Activated T-helper 1 cell treated with anti-CD3 and anti-CD28 coated beads, Interleukin-2, amount 50 U/mL, for 16 hours (primary cell): ENCODE measurements around the gene HRAS.

Experiments
- DNase-seq, 2 donors: peaks; one replicate each; pipeline ENCODE4 v3.0.0-alpha.2; 2020; ENCODE audit warnings: low read depth in 1 of 2, low spot score in 1 of 2

HRAS gene

DNA sequence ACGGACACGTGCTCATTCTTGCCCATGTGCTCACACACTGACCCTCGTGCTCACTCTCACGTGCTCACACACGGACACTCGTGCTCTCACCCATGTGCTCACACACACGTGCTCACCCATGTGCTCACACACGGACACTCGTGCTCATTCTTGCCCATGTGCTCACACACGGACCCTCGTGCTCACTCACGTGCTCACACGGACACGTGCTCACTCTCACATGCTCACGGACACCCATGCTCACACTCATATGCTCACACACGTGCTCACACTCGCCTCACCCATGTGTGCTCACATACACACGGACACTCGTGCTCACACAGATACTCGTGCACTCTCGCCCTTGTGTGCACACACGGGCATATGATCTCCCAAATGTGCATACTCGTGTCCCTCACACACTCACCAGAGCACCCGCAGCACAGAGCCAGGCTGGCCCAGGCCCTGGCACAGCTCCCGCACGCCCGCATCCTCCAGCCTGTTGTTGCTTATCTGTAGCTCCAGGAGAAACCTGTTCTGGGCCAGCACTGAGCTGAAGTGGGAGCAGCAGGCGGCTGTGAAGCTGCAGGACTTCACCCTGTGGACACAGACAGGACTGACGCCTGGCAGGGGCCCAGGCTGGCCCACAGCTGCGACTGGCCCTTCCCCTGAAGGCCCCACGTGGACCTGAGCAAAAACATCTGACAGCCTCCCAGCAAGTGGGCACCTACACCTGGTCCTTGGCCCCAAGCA, 37.6 kb downstream of the HRAS start:
- no peak for DNase-seq

DNA sequence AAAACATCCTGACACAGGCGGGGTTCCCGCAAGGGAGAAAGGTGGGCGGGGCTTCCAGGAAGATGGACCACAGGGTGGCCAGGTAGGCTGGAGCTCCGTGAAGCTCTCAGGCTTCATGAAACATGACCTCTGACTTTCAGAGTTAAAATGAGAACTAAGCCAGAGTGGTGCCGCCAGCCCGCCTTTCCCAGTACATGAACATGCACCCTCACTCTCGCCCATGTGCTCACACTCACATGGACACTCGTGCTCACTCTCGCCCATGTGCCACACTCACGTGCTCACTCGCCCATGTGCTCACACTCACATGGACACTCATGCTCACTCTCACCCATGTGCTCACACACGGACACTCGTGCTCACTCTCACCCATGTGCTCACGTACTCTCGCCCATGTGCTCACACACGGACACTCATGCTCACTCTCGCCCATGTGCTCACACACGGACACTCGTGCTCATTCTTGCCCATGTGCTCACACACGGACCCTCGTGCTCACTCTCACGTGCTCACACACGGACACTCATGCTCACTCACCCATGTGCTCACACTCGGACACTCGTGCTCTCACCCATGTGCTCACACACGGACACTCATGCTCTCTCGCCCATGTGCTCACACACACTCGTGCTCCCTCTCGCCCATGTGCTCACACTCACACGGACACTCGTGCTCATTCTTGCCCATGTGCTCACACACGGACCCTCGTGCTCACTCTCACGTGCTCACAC, 38.4 kb downstream of the HRAS start:
- DNase-seq: no peak

DNA sequence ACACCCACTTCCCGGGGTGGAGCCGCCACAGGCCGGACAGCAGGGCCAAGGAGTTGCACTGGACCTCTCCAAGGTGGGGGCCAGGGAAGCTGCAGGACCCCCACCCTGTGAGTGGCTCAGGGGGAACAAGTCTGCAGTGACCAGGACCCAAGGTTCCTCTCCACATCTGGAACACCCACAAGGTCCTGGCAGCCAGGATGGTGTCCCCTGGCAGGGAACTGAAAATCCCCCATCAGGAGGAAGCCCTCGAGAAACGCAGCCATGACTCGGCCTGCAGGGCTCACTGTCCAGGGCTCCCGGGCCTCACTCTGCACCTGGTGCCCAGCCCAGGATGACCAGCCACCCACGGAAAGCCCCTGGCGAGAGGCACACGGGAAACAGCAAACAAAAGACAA, 39.8 kb downstream of the HRAS start:
- no peak for DNase-seq

DNA sequence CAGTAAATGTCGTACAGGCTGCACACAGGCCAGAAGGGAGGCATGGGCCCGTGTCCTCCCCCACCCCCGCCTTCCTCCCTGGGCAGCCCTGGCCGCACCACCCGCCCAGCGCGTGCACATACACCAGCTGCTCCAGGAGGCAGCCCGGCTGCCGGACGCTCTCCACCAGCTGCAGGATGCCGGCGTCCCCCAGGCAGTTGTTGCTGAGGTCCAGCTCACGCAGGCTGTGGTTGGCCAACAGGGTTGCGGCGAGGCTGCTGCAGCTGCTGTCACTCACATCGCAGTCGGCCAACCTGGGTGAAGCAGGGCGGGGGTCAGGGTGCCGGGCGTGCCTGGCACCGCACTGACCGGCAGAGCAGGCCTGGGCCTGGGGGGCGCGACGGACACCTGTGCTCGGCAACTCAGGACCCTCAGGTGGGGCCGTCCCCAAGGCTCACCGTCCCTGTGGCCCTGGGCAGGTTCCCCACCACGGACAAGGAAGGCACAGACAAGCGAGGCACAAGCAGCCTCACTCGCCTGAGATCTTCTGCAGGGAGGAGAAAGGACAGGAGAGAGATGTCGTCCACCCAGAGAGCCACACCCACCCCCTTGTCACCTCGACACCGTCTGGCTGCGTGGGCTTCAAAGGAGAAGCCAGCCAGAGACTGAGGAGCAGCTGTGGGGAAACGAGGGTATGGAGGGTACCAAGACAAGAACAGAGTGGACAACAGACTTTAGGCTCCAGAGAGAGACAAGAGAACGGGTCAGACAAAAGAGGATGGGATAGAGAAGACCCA, 40.4 kb downstream of the HRAS start:
- DNase-seq: no peak

DNA sequence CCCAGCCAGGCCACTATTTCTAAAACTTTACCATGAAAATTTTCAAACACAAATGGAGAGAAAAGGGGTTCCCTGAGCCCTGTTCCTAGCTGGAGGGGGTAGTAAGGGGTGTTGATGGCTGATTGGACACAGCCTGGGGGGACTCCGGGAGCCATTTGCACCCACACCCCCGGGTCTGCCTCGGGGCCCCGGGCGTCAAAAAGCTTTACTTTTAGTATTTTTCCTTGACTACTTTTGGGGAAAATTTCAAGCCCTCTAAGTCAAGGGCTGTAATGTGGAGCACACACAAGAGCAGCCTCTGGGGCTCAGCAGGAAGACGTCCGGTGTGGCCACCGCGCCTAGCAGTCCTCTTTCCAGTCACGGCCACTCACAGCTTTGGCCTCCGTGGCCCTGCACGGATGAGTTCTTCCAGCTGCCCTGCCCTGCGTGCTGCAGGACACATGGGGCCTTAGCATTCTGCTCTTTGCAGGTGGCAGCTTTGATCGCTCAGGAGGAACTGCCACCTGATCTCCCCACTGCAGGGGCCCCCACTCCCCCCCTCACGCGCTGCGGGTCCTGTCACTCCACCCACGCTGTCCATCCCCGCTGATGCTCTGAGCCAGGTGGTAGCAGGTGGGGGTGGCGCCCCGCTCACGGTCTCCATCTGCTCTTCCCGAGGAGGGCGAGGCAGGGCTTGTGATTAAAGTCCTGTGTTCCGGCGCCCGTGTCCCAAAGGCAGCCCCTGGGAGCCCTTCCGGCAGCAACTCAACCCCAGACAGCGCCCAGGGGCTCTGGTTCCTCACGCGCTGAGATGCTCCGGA, 42.7 kb downstream of the HRAS start:
- no peak for DNase-seq

DNA sequence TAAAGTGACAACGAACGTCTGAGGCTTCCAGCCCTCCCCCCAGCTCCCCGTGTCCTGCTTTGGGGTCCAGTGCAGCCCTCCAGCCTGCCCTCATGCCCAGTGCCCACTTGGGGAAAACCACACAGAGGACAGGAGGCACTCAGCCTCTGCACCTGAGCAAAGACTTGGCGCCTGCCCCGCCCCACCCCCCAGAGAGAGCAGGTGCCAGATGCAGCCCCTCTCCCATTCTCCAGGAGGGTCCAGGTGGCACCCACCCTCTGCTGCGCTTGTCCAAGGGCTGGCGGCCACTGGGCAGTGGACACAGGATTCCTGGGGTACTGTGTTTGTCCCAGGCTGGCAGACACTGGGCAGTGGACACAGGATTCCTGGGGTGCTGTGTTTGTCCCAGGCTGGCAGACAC, 44.0 kb downstream of the HRAS start:
- DNase-seq: no peak

DNA sequence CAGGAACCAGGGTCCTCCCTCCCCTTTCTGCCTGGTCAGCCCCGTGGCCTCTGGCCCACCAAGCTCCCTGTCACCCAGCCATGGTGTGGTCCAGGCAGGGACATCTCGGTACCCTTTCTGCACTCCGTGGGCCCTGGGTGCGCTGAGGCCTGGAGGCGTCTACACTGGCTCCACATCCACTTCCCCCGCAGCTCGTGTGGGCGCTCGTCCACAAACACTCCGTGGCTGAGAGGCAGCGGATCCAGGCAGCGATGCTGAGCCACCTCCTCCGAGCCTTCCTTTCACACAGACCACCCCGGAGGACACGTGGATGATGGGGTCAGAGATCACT, 44.5 kb downstream of the HRAS start:
- no peak for DNase-seq

DNA sequence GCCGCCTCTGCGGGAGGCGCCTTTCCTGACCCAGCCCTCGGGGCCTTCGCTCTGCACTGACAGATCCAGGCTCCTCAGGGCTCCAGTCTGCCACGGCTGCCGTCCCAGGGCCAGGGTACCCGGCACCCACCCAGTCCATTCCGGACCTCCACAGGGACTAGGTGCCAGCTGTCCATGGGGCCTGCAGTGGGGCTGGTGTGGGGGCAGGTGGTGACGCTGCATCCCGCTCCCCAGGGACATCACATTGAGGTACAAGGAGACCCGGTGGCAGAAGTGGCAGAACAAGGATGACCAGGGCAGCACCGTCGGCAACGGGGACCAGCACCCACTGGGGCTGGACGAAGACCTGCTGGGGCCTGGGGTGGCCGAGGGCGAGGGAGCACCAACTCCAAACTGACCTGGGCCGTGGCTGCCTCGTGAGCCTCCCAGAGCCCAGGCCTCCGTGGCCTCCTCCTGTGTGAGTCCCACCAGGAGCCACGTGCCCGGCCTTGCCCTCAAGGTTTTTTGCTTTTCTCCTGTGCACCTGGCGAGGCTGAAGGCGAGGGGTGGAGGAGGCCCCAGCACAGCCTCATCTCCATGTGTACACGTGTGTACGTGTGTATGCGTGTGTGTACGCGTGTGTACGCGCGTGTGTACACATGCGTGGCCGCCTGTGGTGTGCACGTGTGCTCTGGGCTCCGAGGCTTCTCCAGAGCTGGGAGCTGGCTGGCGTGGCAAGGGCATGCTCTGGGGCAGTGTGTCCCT, 45.0 kb downstream of the HRAS start:
- no peak for DNase-seq

DNA sequence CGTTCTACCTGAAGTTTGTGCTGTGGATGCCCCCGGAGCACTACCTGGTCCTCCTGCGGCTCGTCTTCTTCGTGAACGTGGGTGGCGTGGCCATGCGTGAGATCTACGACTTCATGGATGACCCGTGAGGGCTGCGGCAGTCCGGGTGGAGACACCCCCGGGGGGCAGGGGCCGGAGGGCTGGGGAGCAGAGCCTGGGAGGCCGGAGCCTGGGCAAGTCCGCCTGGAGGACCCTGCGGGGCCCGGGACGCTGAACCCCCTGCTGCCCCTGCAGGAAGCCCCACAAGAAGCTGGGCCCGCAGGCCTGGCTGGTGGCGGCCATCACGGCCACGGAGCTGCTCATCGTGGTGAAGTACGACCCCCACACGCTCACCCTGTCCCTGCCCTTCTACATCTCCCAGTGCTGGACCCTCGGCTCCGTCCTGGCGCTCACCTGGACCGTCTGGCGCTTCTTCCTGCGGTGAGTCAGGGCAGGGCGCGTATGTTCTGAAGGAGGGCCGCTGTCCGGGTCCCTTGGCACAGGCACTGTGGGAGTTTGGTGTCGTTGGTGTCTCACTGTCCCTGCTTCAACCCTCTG, 45.7 kb downstream of the HRAS start:
- DNase-seq: no peak

DNA sequence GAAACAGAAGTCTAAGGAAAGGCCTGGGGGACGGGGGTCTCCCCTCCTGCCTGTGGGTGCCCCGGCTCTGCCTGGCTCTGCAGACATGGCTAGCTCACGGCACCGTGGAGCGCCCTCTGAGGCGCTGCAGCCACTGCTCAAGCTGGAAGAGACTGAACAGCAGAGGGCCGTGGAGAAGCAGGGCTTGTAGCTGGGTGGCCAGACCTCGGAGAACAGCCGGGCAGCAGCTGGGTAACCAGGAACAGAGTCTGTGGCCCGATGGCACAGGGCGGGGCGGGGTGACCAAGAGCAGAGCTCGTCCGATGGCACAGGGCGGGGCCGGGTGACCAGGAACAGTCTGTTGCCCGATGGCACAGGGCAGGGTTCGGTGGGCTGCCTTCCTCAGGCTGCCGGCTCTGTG, 46.4 kb downstream of the HRAS start:
- DNase-seq: no peak

DNA sequence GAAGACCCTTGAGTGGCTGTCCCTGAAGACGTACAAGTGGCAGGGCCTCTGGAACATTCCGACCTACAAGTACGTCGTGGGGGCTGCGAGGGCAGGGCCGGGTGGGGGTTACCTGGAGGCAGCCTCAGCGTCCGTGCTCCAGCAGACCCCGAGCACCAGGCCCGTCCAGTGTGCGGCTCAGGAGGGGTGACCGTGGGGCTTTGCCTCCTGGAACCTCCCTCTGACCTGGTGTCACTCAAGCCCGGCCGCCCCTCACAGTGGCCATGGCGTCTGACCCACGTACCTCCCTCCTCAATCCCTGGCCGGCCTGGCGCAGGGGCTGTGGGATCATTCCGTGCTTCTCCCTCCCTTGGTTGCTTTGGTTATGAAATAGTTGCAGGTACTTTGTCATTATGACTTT, 46.8 kb downstream of the HRAS start:
- DNase-seq: no peak

DNA sequence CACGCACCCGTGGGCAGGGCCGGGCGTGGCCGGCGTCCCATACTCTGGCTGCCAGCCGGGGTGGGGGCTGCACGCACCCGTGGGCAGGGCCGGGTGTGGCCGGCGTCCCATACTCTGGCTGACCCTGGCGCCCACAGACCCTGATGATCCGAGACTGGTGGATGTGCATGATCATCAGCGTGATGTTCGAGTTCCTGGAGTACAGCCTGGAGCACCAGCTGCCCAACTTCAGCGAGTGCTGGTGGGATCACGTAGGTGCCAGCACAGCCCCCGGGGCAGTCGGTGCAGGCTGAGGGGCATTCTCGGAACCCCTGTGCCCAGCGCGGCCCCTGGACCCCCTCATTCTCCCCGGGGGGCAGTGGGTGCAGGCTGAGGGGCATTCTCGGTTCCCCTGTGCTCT, 47.3 kb downstream of the HRAS start:
- DNase-seq: no peak

DNA sequence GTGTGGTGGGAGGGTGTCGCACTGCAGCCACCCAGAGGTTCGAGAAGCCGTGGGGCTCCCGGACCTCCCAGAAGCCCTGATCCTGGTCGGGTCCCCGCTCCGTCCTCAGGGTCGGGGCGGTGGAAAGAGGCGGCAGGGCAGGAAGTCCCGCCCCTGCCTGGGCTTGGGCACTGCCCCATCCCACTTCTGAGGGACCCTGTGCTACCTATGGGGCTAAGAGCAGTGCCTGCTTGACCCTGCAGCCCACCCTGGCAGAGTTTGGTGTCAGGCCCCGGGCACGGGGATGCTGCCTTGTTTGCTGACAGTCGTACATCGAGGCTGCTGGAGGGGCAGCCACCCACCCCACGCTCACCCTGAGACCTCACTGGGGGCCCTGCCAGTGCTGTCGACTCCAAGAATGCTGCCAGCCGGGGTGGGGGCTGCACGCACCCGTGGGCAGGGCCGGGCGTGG, 47.8 kb downstream of the HRAS start:
- DNase-seq: no peak

DNA sequence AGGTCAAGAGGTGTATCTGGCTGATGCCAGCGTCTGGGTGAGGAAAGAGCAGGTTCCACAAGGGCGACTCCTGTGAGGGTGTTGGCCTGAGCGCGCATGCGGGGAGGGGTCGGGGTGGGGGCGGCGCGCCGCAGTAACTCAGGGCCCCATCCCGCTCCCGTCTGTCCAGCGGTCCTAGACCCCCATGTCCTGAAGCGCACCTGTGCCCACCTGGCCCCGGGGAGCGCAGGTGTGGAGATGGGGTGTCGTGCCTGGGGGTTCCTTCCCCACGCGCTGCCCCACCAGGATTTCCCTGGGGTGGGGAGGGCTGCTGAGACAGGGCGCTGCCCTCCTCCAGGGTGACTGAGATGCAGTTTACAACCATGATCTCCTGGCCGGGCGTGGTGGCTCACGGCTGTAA, 49.2 kb downstream of the HRAS start:
- no peak for DNase-seq

DNA sequence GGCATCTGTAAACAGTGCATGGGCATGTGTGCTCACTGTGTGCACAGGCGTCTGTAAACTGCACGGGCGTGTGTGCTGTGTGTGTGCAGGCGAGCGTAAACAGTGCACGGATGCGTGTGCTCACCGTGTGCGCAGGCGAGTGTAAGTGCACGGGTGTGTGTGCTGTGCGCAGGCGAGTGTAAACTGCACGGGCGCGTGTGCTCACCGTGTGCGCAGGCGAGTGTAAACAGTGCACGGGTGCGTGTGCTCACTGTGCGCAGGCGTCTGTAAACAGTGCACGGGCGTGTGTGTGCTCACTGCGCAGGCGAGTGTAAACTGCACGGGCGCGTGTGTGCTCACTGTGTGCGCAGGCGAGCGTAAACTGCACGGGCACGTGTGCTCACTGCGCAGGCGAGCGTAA, 50.8 kb downstream of the HRAS start:
- DNase-seq: no peak
